Astrocyte (in vitro differentiated cells and primary cell): ENCODE measurements around the gene C19orf33. TPM values are rescaled to one million over a fixed set of nuclear protein-coding genes. Genes with fewer than 3 reads are reported as not detected.
A peak's percentile ranks its signal among the peaks of the same experiment; 100 is the strongest.

ENCODE experiments used
- DNase-seq: peaks from one replicate; pipeline ENCODE4 v3.0.0-alpha.2; 2010; ENCODE audit warnings: low read depth
- FAIRE-seq: peaks from 2 replicates; lab custom pipeline; 2011; peaks lifted over from hg19 to GRCh38; lab: Jason Lieb, UNC
- H2AFZ ChIP-seq: 2 replicates; pipeline ENCODE4 v1.6.0; 2012; ENCODE audit warnings: low read depth, low read length, inconsistent platforms
- H3K27ac ChIP-seq: 2 replicates; pipeline ENCODE4 v1.5.1; 2011; ENCODE audit warnings: low read depth, low read length, inconsistent platforms
- H3K27me3 ChIP-seq: 2 replicates; pipeline ENCODE4 v1.6.0; 2011; ENCODE audit warnings: low read length, inconsistent platforms; ENCODE audit not compliant: insufficient read depth
- H3K36me3 ChIP-seq: 2 replicates; pipeline ENCODE4 v1.5.1; 2011; ENCODE audit warnings: low read length, inconsistent platforms; ENCODE audit not compliant: insufficient read depth
- H3K4me1 ChIP-seq: 2 replicates; pipeline ENCODE4 v1.5.1; 2011; ENCODE audit warnings: low read length, inconsistent platforms; ENCODE audit not compliant: insufficient read depth
- H3K4me2 ChIP-seq: 2 replicates; pipeline ENCODE4 v1.6.0; 2012; ENCODE audit warnings: low read length, inconsistent platforms
- H3K4me3 ChIP-seq: 2 replicates; pipeline ENCODE4 v1.5.1; 2011; ENCODE audit warnings: low read depth, mild to moderate bottlenecking, low read length, inconsistent platforms; ENCODE audit not compliant: insufficient read depth
- H3K79me2 ChIP-seq: 2 replicates; pipeline ENCODE4 v1.6.0; 2012; ENCODE audit warnings: mild to moderate bottlenecking, low read length, inconsistent platforms; ENCODE audit not compliant: insufficient read depth
- H3K9ac ChIP-seq: 2 replicates; pipeline ENCODE4 v1.6.0; 2012; ENCODE audit warnings: mild to moderate bottlenecking, low read length, inconsistent platforms
- H3K9me3 ChIP-seq: 2 replicates; pipeline ENCODE4 v1.5.1; 2012; ENCODE audit warnings: low read depth, mild to moderate bottlenecking, low read length, inconsistent platforms; ENCODE audit not compliant: insufficient read depth
- H4K20me1 ChIP-seq: 2 replicates; pipeline ENCODE4 v1.6.0; 2012; ENCODE audit warnings: low read length, inconsistent platforms; ENCODE audit not compliant: insufficient read depth
- H3K27ac Mint-ChIP-seq: one replicate; pipeline ENCODE4 v1.8.0; 2021; ENCODE audit warnings: mild to moderate bottlenecking, mixed read lengths; ENCODE audit not compliant: unreplicated experiment
- H3K27me3 Mint-ChIP-seq: one replicate; pipeline ENCODE4 v1.8.0; 2021; ENCODE audit warnings: low read depth, mixed read lengths; ENCODE audit not compliant: unreplicated experiment
- H3K36me3 Mint-ChIP-seq: one replicate; pipeline ENCODE4 v1.8.0; 2021; ENCODE audit warnings: low read depth, mixed read lengths; ENCODE audit not compliant: unreplicated experiment
- H3K4me1 Mint-ChIP-seq: one replicate; pipeline ENCODE4 v1.8.0; 2021; ENCODE audit warnings: low read depth, mixed read lengths; ENCODE audit not compliant: unreplicated experiment
- H3K4me3 Mint-ChIP-seq: one replicate; pipeline ENCODE4 v1.8.0; 2021; ENCODE audit warnings: mild to moderate bottlenecking, moderate library complexity, mixed read lengths; ENCODE audit not compliant: unreplicated experiment
- H3K9me3 Mint-ChIP-seq: one replicate; pipeline ENCODE4 v1.8.0; 2021; ENCODE audit warnings: mild to moderate bottlenecking, mixed read lengths; ENCODE audit not compliant: unreplicated experiment
- CTCF ChIP-seq: IDR thresholded peaks from 2 replicates; pipeline ENCODE4 v1.5.1; 2011; ENCODE audit warnings: low read depth, mild to moderate bottlenecking, inconsistent platforms, low read length, moderate library complexity; ENCODE audit not compliant: insufficient read depth
- EZH2 ChIP-seq: IDR thresholded peaks from 2 replicates; pipeline ENCODE4 v1.6.1; 2012; ENCODE audit warnings: mild to moderate bottlenecking, low read length, inconsistent platforms; ENCODE audit not compliant: insufficient read depth
- total RNA-seq: library from RNA; stranded (reverse); gene quantifications from 2 replicates; pipeline ENCODE4 v1.2.1, GENCODE V29; 2021

C19orf33 gene
- total RNA-seq, 1 donor from 2014 or later: 5.8 TPM

- H3K4me2 ChIP-seq: no peak overlapping the region
- H2AFZ ChIP-seq: no peak overlapping the region
- H4K20me1 ChIP-seq: peaks cover 23% of the 10 kb centered on the region
- peaks cover 35% of the 10 kb centered on the region for H3K79me2 ChIP-seq
- FAIRE-seq (no peak), DNase-seq (no peak)
- peaks cover 2% of the 10 kb centered on the region for H3K4me1 ChIP-seq
- no peak overlapping the region for H3K27ac ChIP-seq
- H3K36me3 ChIP-seq: no peaks in the 10 kb centered on the region
- H3K4me3 Mint-ChIP-seq: no peak overlapping the region
- H3K9ac ChIP-seq: no peak overlapping the region
- H3K4me3 ChIP-seq: no peak overlapping the region
- H3K9me3 ChIP-seq: no peaks in the 10 kb centered on the region
- H3K27me3 Mint-ChIP-seq: no peaks in the 10 kb centered on the region
- H3K36me3 Mint-ChIP-seq: peaks cover 9% of the 10 kb centered on the region
- no peaks in the 10 kb centered on the region for H3K9me3 Mint-ChIP-seq
- no peak overlapping the region for H3K27ac Mint-ChIP-seq
- H3K4me1 Mint-ChIP-seq: peaks cover 2% of the 10 kb centered on the region
- H3K27me3 ChIP-seq: no peaks in the 10 kb centered on the region
- TF ChIP-seq CTCF: no peak
- no peak for TF ChIP-seq EZH2
Measured at GRCh38 chr19:38310279-38310670, 6.2 kb downstream of the C19orf33 start.

GRCh38 chr19:38310986-38311385 lies 6.9 kb downstream of the C19orf33 start:
- FAIRE-seq: no peak
- H3K27me3 Mint-ChIP-seq: no peaks in the 10 kb centered on the region
- no peak for TF ChIP-seq CTCF
- peaks cover 4% of the 10 kb centered on the region for H3K4me1 ChIP-seq
- H3K4me3 ChIP-seq: no peak overlapping the region
- no peaks in the 10 kb centered on the region for H3K9me3 Mint-ChIP-seq
- peaks cover 9% of the 10 kb centered on the region for H3K36me3 Mint-ChIP-seq
- H3K36me3 ChIP-seq: no peaks in the 10 kb centered on the region
- no peak overlapping the region for H3K4me3 Mint-ChIP-seq
- H3K27ac Mint-ChIP-seq: no peak overlapping the region
- H3K9me3 ChIP-seq: no peaks in the 10 kb centered on the region
- H4K20me1 ChIP-seq: peaks cover 23% of the 10 kb centered on the region
- no peaks in the 10 kb centered on the region for H3K27me3 ChIP-seq
- no peak overlapping the region for H3K4me2 ChIP-seq
- no peak overlapping the region for H2AFZ ChIP-seq
- DNase-seq: no peak
- H3K27ac ChIP-seq: no peak overlapping the region
- H3K4me1 Mint-ChIP-seq: peaks cover 2% of the 10 kb centered on the region
- no peak overlapping the region for H3K9ac ChIP-seq
- H3K79me2 ChIP-seq: peaks cover 39% of the 10 kb centered on the region

GRCh38 chr19:38315657-38316476 lies 11.8 kb downstream of the C19orf33 start, which contains the start of gene YIF1B:
Gene YIF1B (minus strand): TSS chr19:38315947. CDS start chr19:38315917, 30 bp downstream.
- H3K36me3 ChIP-seq: no peaks in the 10 kb centered on the region
- peak within 1 kb of the TSS; percentile 53 for H3K27ac ChIP-seq
- no peak for FAIRE-seq
- no peaks in the 10 kb centered on the region for H3K9me3 ChIP-seq
- peak; percentile 95 for DNase-seq
- peaks cover 4% of the 10 kb centered on the region for H3K4me1 Mint-ChIP-seq
- H3K79me2 ChIP-seq: peaks cover 32% of the 10 kb centered on the region
- H3K27ac Mint-ChIP-seq: peak within 1 kb of the TSS; percentile 81
- H3K4me3 Mint-ChIP-seq: peak within 1 kb of the TSS; percentile 95
- peaks cover 26% of the 10 kb centered on the region for H3K27me3 Mint-ChIP-seq
- TF ChIP-seq CTCF: no peak
- TF ChIP-seq EZH2: no peak
- H3K9ac ChIP-seq: peak within 1 kb of the TSS; percentile 83
- peaks cover 1% of the 10 kb centered on the region for H3K36me3 Mint-ChIP-seq
- H3K27me3 ChIP-seq: peaks cover 9% of the 10 kb centered on the region
- no peaks in the 10 kb centered on the region for H3K9me3 Mint-ChIP-seq
- peak within 1 kb of the TSS; percentile 94 for H3K4me2 ChIP-seq
- peak within 1 kb of the TSS; percentile 80 for H3K4me3 ChIP-seq
- peaks cover 15% of the 10 kb centered on the region for H3K4me1 ChIP-seq
- peaks cover 13% of the 10 kb centered on the region for H4K20me1 ChIP-seq
- peak within 1 kb of the TSS; percentile 85 for H2AFZ ChIP-seq
